Gastrocnemius medialis (tissue), 4 donors: ENCODE results near the gene TMCC1. TPM values are rescaled to one million over a fixed set of nuclear protein-coding genes. Genes with fewer than 3 reads are reported as not detected.

ENCODE experiments used
- ATAC-seq, 2 donors: fragments of 150-250 bp; one replicate each; pipeline ENCODE4 v1.9.1; 2016
- DNase-seq, 2 donors: peaks; one replicate each; pipeline ENCODE4 v3.0.0-alpha.2; 2019
- H3K27ac ChIP-seq, 4 donors: fragments of 200-600 bp; sonication (generic); 1 replicate in 1 of 4; 2 replicates in 3 of 4; pipeline ENCODE4 v1.5.1; 2016 to 2018; ENCODE audit warnings: mild to moderate bottlenecking in 2 of 4, moderate library complexity in 1 of 4
- H3K27me3 ChIP-seq, 3 donors: fragments of 200-600 bp; sonication (generic) in 2 of 3; 1 replicate in 1 of 3; 2 replicates in 2 of 3; pipeline versions ENCODE4 v1.5.1 to v1.6.0; 2016 to 2019; ENCODE audit warnings: mild to moderate bottlenecking in 1 of 3, moderate library complexity in 1 of 3
- H3K36me3 ChIP-seq, 2 donors: fragments of 200-600 bp; sonication (generic) in 1 of 2; one replicate each; pipeline ENCODE4 v1.5.1; 2017 to 2018
- H3K4me1 ChIP-seq, 2 donors: fragments of 200-600 bp; sonication (generic) in 1 of 2; one replicate each; pipeline ENCODE4 v1.5.1; 2016 to 2017; ENCODE audit warnings: mild to moderate bottlenecking in 2 of 2
- H3K4me3 ChIP-seq, 4 donors: fragments of 200-600 bp; sonication (generic) in 3 of 4; 1 replicate in 1 of 4; 2 replicates in 3 of 4; pipeline ENCODE4 v1.5.1; 2016 to 2019; ENCODE audit warnings: mild to moderate bottlenecking in 2 of 4
- H3K9me3 ChIP-seq, 3 donors: fragments of 200-600 bp; sonication (generic) in 2 of 3; 1 replicate in 1 of 3; 2 replicates in 2 of 3; pipeline ENCODE4 v1.5.1; 2016 to 2019
- CTCF ChIP-seq, 5 experiments: fragments of 450-650 bp in 3 of 5; fragments of 200-600 bp in 2 of 5; sonication (generic) in 2 of 5; IDR thresholded peaks in 4 of 5; conservative IDR thresholded peaks in 1 of 5; 1 replicate in 4 of 5; 2 replicates in 1 of 5; pipeline ENCODE4 v1.5.1; 2016 to 2019; ENCODE audit warnings: antibody characterized with exemption in 5 of 5, mild to moderate bottlenecking in 3 of 5, moderate library complexity in 3 of 5
- POLR2A ChIP-seq, 2 donors: fragments of 450-650 bp; IDR thresholded peaks; one replicate each; pipeline ENCODE4 v1.6.1; 2017; ENCODE audit warnings: antibody characterized with exemption in 2 of 2, mild to moderate bottlenecking in 2 of 2, moderate library complexity in 2 of 2
- in situ Hi-C, 4 donors: fragments of 200-750 bp; cut with MboI; loops; one replicate each; pipeline versions ENCODE4 v1.15.0 to v1.8.0; 2017; ENCODE audit warnings: low sequenced_read_pairs in 4 of 4
- intact Hi-C: fragments of 100-400 bp; cut with DNase I; formaldehyde crosslinking; loops from one replicate; pipeline ENCODE4 v1.15.1; 2023; ENCODE audit warnings: low total_unique reads
- total RNA-seq, 4 donors: library from RNA; depleted of rRNA; stranded (reverse); fragments of >200 nt; gene quantifications; one replicate each; pipeline versions ENCODE4 v1.1.0 to v1.2.3, GENCODE V29; 2016

TMCC1 gene
- total RNA-seq, 4 donors from 2014 or later, result 18.8 to 24.7 (median 20.2) TPM

GRCh38 chr3:129610276-129610675 lies 283.2 kb downstream of the TMCC1 start:
- in situ Hi-C loops (loop anchor here in 1 of 4 donors (10.0 kb wide), 1 partner anchor 115 kb away; no protein-coding TSS in a partner anchor), intact Hi-C loops (no loop called here)
- H3K9me3 ChIP-seq, result no peaks in the 10 kb centered on the region
- H3K36me3 ChIP-seq, result no peaks in the 10 kb centered on the region
- peaks cover 0 to 8% (median 6%) of the 10 kb centered on the region in 3 donors for H3K27me3 ChIP-seq
- H3K4me3 ChIP-seq, result no peak overlapping the region
- TF ChIP-seq POLR2A (IDR thresholded peaks at IDR 0.05), result no peak
- no peak for TF ChIP-seq CTCF (IDR thresholded peaks at IDR 0.05 in 4 of 5, conservative IDR thresholded peaks at IDR 0.05 in 1 of 5)
- no peak for DNase-seq
- H3K4me1 ChIP-seq, result peaks cover 11 to 38% of the 10 kb centered on the region in 2 donors
- ATAC-seq, result no peak
- H3K27ac ChIP-seq, result peak overlapping the region in 3 of 4 donors; percentile 43 to 46 (median 44)

GRCh38 chr3:129609591-129610182 lies 283.8 kb downstream of the TMCC1 start:
- Histone ChIP-seq H3K36me3 (no peaks in the 10 kb centered on the region), H3K4me1 (peaks cover 11 to 38% of the 10 kb centered on the region in 2 donors), H3K27ac (peak overlapping the region in 3 of 4 donors; percentile 43 to 93 (median 46)), H3K9me3 (no peaks in the 10 kb centered on the region), H3K27me3 (peaks cover 0 to 10% (median 6%) of the 10 kb centered on the region in 3 donors), H3K4me3 (no peak overlapping the region)
- intact Hi-C loops, result loop anchor here (5.0 kb wide), 1 partner anchor 117 kb away; no protein-coding TSS in a partner anchor
- ATAC-seq, result no peak
- no peak for DNase-seq
- in situ Hi-C loops, result loop anchor here in 1 of 4 donors (10.0 kb wide), 1 partner anchor 115 kb away; no protein-coding TSS in a partner anchor
- TF ChIP-seq CTCF (IDR thresholded peaks at IDR 0.05 in 4 of 5, conservative IDR thresholded peaks at IDR 0.05 in 1 of 5) (no peak), POLR2A (IDR thresholded peaks at IDR 0.05) (no peak)

GRCh38 chr3:129608936-129609590 lies 284.4 kb downstream of the TMCC1 start:
- Histone ChIP-seq H3K27me3 (peaks cover 0 to 15% (median 6%) of the 10 kb centered on the region in 3 donors), H3K4me3 (no peak overlapping the region), H3K36me3 (no peaks in the 10 kb centered on the region), H3K27ac (peak overlapping the region; percentile 82 to 93 (median 86)), H3K9me3 (no peaks in the 10 kb centered on the region), H3K4me1 (peaks cover 11 to 38% of the 10 kb centered on the region in 2 donors)
- in situ Hi-C loops (no loop called here), intact Hi-C loops (loop anchor here (5.0 kb wide), 1 partner anchor 117 kb away; no protein-coding TSS in a partner anchor)
- DNase-seq, result no peak
- ATAC-seq, result no peak
- TF ChIP-seq CTCF (IDR thresholded peaks at IDR 0.05 in 4 of 5, conservative IDR thresholded peaks at IDR 0.05 in 1 of 5) (no peak), POLR2A (IDR thresholded peaks at IDR 0.05) (no peak)

GRCh38 chr3:129608087-129608935 lies 285.2 kb downstream of the TMCC1 start:
- ATAC-seq (no peak), DNase-seq (no peak)
- H3K27ac ChIP-seq, result peak overlapping the region; percentile 82 to 93 (median 86)
- H3K9me3 ChIP-seq, result no peaks in the 10 kb centered on the region
- H3K27me3 ChIP-seq, result peaks cover 0 to 15% (median 6%) of the 10 kb centered on the region in 3 donors
- no peak overlapping the region for H3K4me3 ChIP-seq
- no peak for TF ChIP-seq CTCF (IDR thresholded peaks at IDR 0.05 in 4 of 5, conservative IDR thresholded peaks at IDR 0.05 in 1 of 5)
- no peak for TF ChIP-seq POLR2A (IDR thresholded peaks at IDR 0.05)
- peaks cover 14 to 40% of the 10 kb centered on the region in 2 donors for H3K4me1 ChIP-seq
- intact Hi-C loops, result loop anchor here (5.0 kb wide), 1 partner anchor 116 kb away; no protein-coding TSS in a partner anchor
- in situ Hi-C loops, result no loop called here
- no peaks in the 10 kb centered on the region for H3K36me3 ChIP-seq
